TTC549 (cell line): ENCODE data around the gene SYT4.
A peak's percentile ranks its signal among the peaks of the same experiment; 100 is the strongest.
"Not testable (repeated sequence)": the region's sequence is repeated elsewhere in the genome, so short reads cannot be mapped to it uniquely, and the experiment has no call there.

Experiments
- FAIRE-seq: peaks from 2 replicates; lab custom pipeline; 2012; peaks lifted over from hg19 to GRCh38; lab: Jason Lieb, UNC

The SYT4 gene

GRCh38 chr18:43277164-43277600 is at the start of gene SYT4:
SYT4 (minus strand) TSS chr18:43277490; CDS start chr18:43277281, 209 bp downstream.
- FAIRE-seq: no peak

- no peak for FAIRE-seq
These were observed 44.8 kb upstream of the SYT4 start for GRCh38 chr18:43322132-43322531.

GRCh38 chr18:43314941-43315340 is 37.7 kb upstream of the SYT4 start:
- no peak for FAIRE-seq

- no peak for FAIRE-seq
These were observed 35.6 kb upstream of the SYT4 start for GRCh38 chr18:43312891-43313290.

GRCh38 chr18:43310239-43310638 is 32.9 kb upstream of the SYT4 start:
- no peak for FAIRE-seq

GRCh38 chr18:43303376-43303775 is 26.1 kb upstream of the SYT4 start:
- no peak for FAIRE-seq

GRCh38 chr18:43286187-43286586 is 8.9 kb upstream of the SYT4 start:
- FAIRE-seq: not testable (repeated sequence)

GRCh38 chr18:43283299-43283698 is 6.0 kb upstream of the SYT4 start:
- no peak for FAIRE-seq

- no peak for FAIRE-seq
These were observed 1.9 kb upstream of the SYT4 start for GRCh38 chr18:43279015-43279744.

GRCh38 chr18:43278355-43278754 is 1.1 kb upstream of the SYT4 start:
- FAIRE-seq: no peak

- FAIRE-seq: no peak
These were observed 799 bp downstream of the SYT4 start for GRCh38 chr18:43276491-43276890.

GRCh38 chr18:43275546-43275945 is 1.7 kb downstream of the SYT4 start:
- FAIRE-seq: no peak

GRCh38 chr18:43274526-43274925 is 2.8 kb downstream of the SYT4 start:
- FAIRE-seq: no peak

GRCh38 chr18:43271593-43272432 is 5.5 kb downstream of the SYT4 start:
- peak; percentile 85 for FAIRE-seq

- no peak for FAIRE-seq
These were observed 9.5 kb downstream of the SYT4 start for GRCh38 chr18:43267818-43268217.

- no peak for FAIRE-seq
These were observed 11.8 kb downstream of the SYT4 start for GRCh38 chr18:43265465-43265864.

GRCh38 chr18:43248610-43249249 is 28.6 kb downstream of the SYT4 start:
- no peak for FAIRE-seq

- no peak for FAIRE-seq
These were observed 29.3 kb downstream of the SYT4 start for GRCh38 chr18:43247944-43248343.

GRCh38 chr18:43238429-43238828 is 38.9 kb downstream of the SYT4 start:
- FAIRE-seq: no peak

- FAIRE-seq: no peak
These were observed 40.4 kb downstream of the SYT4 start for GRCh38 chr18:43236921-43237320.

GRCh38 chr18:43234889-43235288 is 42.4 kb downstream of the SYT4 start:
- no peak for FAIRE-seq

GRCh38 chr18:43222501-43222900 is 54.8 kb downstream of the SYT4 start:
- no peak for FAIRE-seq

GRCh38 chr18:43220691-43221090 is 56.6 kb downstream of the SYT4 start:
- no peak for FAIRE-seq
